Central memory CD8-positive, alpha-beta T cell (primary cell): ENCODE data around the gene ATP9B.
A peak's percentile ranks its signal among the peaks of the same experiment; 100 is the strongest.

Source experiments
- ATAC-seq: fragments of 150-1000 bp; cut with Tn5 transposase; replicated peaks from 2 replicates; pipeline ENCODE4 v1.10.0; 2022; ENCODE audit warnings: mild to moderate bottlenecking, moderate FRiP score, moderate number of reproducible peaks; ENCODE audit not compliant: poor library complexity, severe bottlenecking; ENCODE audit errors: extremely low read depth
- DNase-seq, 2 donors: peaks; one replicate each; pipeline ENCODE4 v3.0.0; 2021; ENCODE audit warnings: low spot score in 2 of 2
- H3K27ac Mint-ChIP-seq: one replicate; pipeline ENCODE4 v1.8.0; 2022; ENCODE audit warnings: low read depth, mild to moderate bottlenecking, moderate library complexity, mixed read lengths
- H3K27me3 Mint-ChIP-seq: one replicate; pipeline ENCODE4 v1.8.0; 2022; ENCODE audit warnings: mixed read lengths
- H3K36me3 Mint-ChIP-seq: one replicate; pipeline ENCODE4 v1.8.0; 2022; ENCODE audit warnings: mild to moderate bottlenecking, moderate library complexity, mixed read lengths; ENCODE audit not compliant: insufficient read depth
- H3K4me1 Mint-ChIP-seq: one replicate; pipeline ENCODE4 v1.8.0; 2022; ENCODE audit warnings: mixed read lengths
- H3K4me3 Mint-ChIP-seq: one replicate; pipeline ENCODE4 v1.8.0; 2022; ENCODE audit warnings: mild to moderate bottlenecking, moderate library complexity, mixed read lengths
- H3K9me3 Mint-ChIP-seq: one replicate; pipeline ENCODE4 v1.8.0; 2022; ENCODE audit warnings: mixed read lengths

ATP9B gene

GRCh38 chr18:79422022-79422782, 353.0 kb downstream of the ATP9B start:
- peaks cover 22% of the 10 kb centered on the region for H3K36me3 Mint-ChIP-seq
- H3K27ac Mint-ChIP-seq = peak overlapping the region; percentile 25
- no peak for ATAC-seq

GRCh38 chr18:79422783-79423165, 353.6 kb downstream of the ATP9B start:
- no peak for ATAC-seq
- H3K36me3 Mint-ChIP-seq = peaks cover 22% of the 10 kb centered on the region
- DNase-seq = no peak
- H3K4me3 Mint-ChIP-seq = no peak overlapping the region
- H3K9me3 Mint-ChIP-seq = no peaks in the 10 kb centered on the region
- H3K4me1 Mint-ChIP-seq = peaks cover 24% of the 10 kb centered on the region
- H3K27me3 Mint-ChIP-seq = no peaks in the 10 kb centered on the region
- peak overlapping the region; percentile 25 for H3K27ac Mint-ChIP-seq

More at GRCh38 chr18:79422022-79422782, 353.0 kb downstream of the ATP9B start:
- Mint-ChIP-seq H3K4me3 (no peak overlapping the region), H3K9me3 (no peaks in the 10 kb centered on the region), H3K27me3 (no peaks in the 10 kb centered on the region), H3K4me1 (peaks cover 24% of the 10 kb centered on the region)
- no peak for DNase-seq

GRCh38 chr18:79423211-79424007, 354.2 kb downstream of the ATP9B start:
- H3K27ac Mint-ChIP-seq = peak overlapping the region; percentile 88
- ATAC-seq (no peak), DNase-seq (no peak)
- peaks cover 20% of the 10 kb centered on the region for H3K36me3 Mint-ChIP-seq
- H3K9me3 Mint-ChIP-seq = no peaks in the 10 kb centered on the region
- H3K4me1 Mint-ChIP-seq = peaks cover 28% of the 10 kb centered on the region
- no peak overlapping the region for H3K4me3 Mint-ChIP-seq
- H3K27me3 Mint-ChIP-seq = no peaks in the 10 kb centered on the region

DNA sequence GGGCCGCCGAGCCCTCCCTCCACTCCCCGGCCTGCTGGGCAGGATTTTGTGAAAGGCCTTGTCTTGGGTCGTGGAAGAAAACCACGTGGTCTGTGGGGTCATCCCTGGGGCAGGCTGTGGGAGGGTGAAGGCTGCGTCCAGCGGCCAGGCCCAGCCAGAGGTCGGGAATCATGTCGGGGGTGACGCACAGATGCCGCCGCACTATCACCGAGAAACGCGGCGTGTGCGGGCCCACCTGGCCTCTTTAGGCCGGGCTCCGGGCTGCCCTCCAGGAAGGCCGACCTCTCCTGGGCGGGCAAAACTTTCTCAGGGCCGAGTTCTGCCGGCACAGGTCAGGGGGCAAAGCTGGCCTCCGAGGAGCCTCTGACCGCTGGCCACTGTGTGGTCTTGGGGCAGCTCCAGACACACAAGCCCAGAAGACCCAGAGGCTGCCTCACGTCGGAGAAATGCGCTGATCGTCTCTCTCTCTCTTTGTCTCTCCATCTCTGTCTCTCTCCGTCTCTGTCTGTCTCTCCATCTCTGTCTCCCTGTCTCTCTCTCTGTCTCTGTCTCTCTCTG, 354.9 kb downstream of the ATP9B start:
- H3K36me3 Mint-ChIP-seq = peaks cover 20% of the 10 kb centered on the region
- DNase-seq = no peak
- H3K27ac Mint-ChIP-seq = peak overlapping the region; percentile 88
- no peaks in the 10 kb centered on the region for H3K9me3 Mint-ChIP-seq
- no peaks in the 10 kb centered on the region for H3K27me3 Mint-ChIP-seq
- peaks cover 30% of the 10 kb centered on the region for H3K4me1 Mint-ChIP-seq
- ATAC-seq = no peak
- H3K4me3 Mint-ChIP-seq = no peak overlapping the region

GRCh38 chr18:79424880-79425568, 355.8 kb downstream of the ATP9B start:
- DNase-seq (no peak), ATAC-seq (no peak)
- Mint-ChIP-seq H3K4me1 (peaks cover 30% of the 10 kb centered on the region), H3K36me3 (peaks cover 19% of the 10 kb centered on the region), H3K4me3 (no peak overlapping the region), H3K9me3 (no peaks in the 10 kb centered on the region), H3K27ac (peak overlapping the region; percentile 88), H3K27me3 (no peaks in the 10 kb centered on the region)

DNA sequence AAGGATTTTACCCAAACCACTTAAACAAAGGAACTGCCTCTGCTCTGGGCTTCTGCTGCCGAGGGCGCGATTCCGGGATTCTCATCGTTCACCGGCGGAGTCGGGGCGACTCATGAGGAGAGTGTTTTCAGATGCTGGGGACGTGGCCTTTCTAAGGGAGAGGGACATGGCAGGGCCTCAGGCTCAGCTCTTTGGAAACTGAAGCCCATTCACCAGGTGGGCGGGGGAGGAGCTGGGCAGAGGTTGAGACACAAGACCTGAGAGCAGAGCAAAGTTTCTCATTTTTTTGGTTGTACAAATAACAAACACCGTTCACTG, 356.3 kb downstream of the ATP9B start:
- no peak for DNase-seq
- Mint-ChIP-seq H3K4me3 (no peak overlapping the region), H3K9me3 (no peaks in the 10 kb centered on the region), H3K36me3 (peaks cover 16% of the 10 kb centered on the region), H3K4me1 (peaks cover 29% of the 10 kb centered on the region), H3K27me3 (no peaks in the 10 kb centered on the region), H3K27ac (peak overlapping the region; percentile 88)
- no peak for ATAC-seq

GRCh38 chr18:79426376-79427300, 357.4 kb downstream of the ATP9B start:
- no peaks in the 10 kb centered on the region for H3K27me3 Mint-ChIP-seq
- ATAC-seq = no peak
- H3K36me3 Mint-ChIP-seq = peaks cover 15% of the 10 kb centered on the region
- no peaks in the 10 kb centered on the region for H3K9me3 Mint-ChIP-seq
- DNase-seq = no peak
- peaks cover 29% of the 10 kb centered on the region for H3K4me1 Mint-ChIP-seq
- H3K4me3 Mint-ChIP-seq = no peak overlapping the region
- no peak overlapping the region for H3K27ac Mint-ChIP-seq

DNA sequence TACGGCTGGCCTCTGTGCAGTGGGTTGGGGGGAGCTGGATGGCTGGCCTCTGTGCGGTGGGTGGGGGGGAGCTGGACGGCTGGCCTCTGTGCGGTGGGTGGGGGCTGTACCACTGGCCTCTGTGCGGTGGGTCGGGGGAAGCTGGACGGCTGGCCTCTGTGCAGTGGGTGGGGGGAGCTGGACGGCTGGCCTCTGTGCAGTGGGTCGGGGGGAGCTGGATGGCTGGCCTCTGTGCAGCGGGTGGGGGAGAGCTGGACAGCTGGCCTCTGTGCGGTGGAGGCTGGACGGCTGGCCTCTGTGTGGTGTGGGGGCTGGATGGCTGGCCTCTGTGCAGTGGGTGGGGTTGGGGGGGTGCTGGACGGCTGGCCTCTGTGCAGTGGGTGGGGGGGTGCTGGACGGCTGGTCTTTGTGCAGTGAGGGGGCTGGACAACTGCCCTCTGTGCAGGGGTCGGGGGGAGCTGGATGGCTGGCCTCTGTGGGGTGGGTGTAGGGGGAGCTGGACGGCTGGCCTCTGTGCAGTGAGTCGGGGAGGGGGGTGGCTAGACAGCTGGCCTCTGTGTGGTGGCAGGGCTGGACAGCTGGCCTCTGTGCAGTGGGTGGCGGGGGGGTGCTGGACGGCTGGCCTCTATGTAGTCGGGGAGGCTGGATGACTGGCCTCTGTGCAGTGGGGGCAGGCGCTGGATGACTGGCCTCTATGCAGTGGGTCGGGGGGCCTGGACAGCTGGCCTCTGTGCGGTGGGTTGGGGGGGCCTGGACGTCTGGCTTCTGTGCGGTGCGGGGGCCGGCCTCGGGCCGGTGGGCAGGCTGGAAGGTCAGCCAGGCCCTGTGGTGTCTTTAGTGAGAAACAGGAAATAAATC, 358.4 kb downstream of the ATP9B start:
- Mint-ChIP-seq H3K9me3 (no peaks in the 10 kb centered on the region), H3K4me1 (peaks cover 29% of the 10 kb centered on the region), H3K27ac (no peak overlapping the region), H3K27me3 (no peaks in the 10 kb centered on the region), H3K4me3 (no peak overlapping the region), H3K36me3 (peaks cover 16% of the 10 kb centered on the region)
- ATAC-seq (no peak), DNase-seq (no peak)
